HCT116 (cell line): Measurements from ENCODE around the gene OR10A7. TPM values are rescaled to one million over a fixed set of nuclear protein-coding genes. Genes with fewer than 3 reads are reported as not detected.

Source experiments
- ATAC-seq: fragments of 200-7000 bp; cut with Tn5 transposase; 2 replicates; pipeline ENCODE4 v1.9.1; 2020; ENCODE audit warnings: mild to moderate bottlenecking, moderate library complexity
- BruUV-seq: library from RNA; stranded (reverse); fragments of 400-500 nt; replicated peaks from 2 replicates; lab custom pipeline; 2021; lab: Mats Ljungman, UMichigan
- CTCF ChIA-PET: fragments of 300-600 bp; sonication (Branson Sonifier 250); formaldehyde crosslinking; loops from one replicate; lab custom pipeline; 2021; ENCODE audit warnings: antibody characterized with exemption; lab: Charles Lee
- POLR2A ChIA-PET: fragments of 300-600, 350-600 bp; sonication (Branson Sonifier 250); formaldehyde crosslinking; loops from one replicate; lab custom pipeline; 2021; ENCODE audit warnings: antibody characterized with exemption; lab: Charles Lee
- RAD21 ChIA-PET, 2 experiments: fragments of 300-600 bp; sonication (Branson Sonifier 250); formaldehyde crosslinking; loops; one replicate each; lab custom pipeline; 2023; ENCODE audit warnings: low total read pairs in 2 of 2; ENCODE audit not compliant: uncharacterized antibody in 2 of 2, unreplicated experiment in 2 of 2, low non-redundant PET in 1 of 2; lab: Charles Lee
- DNase-seq: peaks from one replicate; pipeline ENCODE4 v3.0.0-alpha.2; 2010; ENCODE audit warnings: low read depth, low spot score
- H2AFZ ChIP-seq: fragments of 200-600 bp; shearing (Covaris generic), sonication (generic); 2 replicates; pipeline ENCODE4 v1.6.1; 2017; ENCODE audit warnings: low read depth, mixed run types, mixed read lengths, antibody characterized with exemption, low read length; ENCODE audit not compliant: poor library complexity, severe bottlenecking
- H3K27ac ChIP-seq: 2 replicates; pipeline ENCODE4 v1.5.1; 2012; ENCODE audit warnings: low read depth, low read length
- H3K27me3 ChIP-seq: fragments of 200-600 bp; sonication (generic); 2 replicates; pipeline ENCODE4 v1.6.1; 2016; ENCODE audit warnings: mixed run types, low read length, mixed read lengths; ENCODE audit not compliant: insufficient read depth
- H3K36me3 ChIP-seq, 2 experiments: fragments of 200-500 bp in 1 of 2; fragments of 200-600 bp in 1 of 2; sonication (Bioruptor generic) in 1 of 2; sonication (generic) in 1 of 2; 2 replicates each; pipeline versions ENCODE4 v1.5.1 to v1.6.1; 2014 to 2016; ENCODE audit warnings: low read length in 2 of 2, inconsistent platforms in 1 of 2, mixed read lengths in 1 of 2, mixed run types in 1 of 2; ENCODE audit not compliant: insufficient read depth in 2 of 2, control insufficient read depth in 1 of 2
- H3K4me1 ChIP-seq, 2 experiments: fragments of 200-600 bp in 1 of 2; sonication (generic) in 1 of 2; 2 replicates each; pipeline versions ENCODE4 v1.5.1 to v1.6.1; 2012 to 2017; ENCODE audit warnings: low read length in 2 of 2, inconsistent platforms in 1 of 2, mild to moderate bottlenecking in 1 of 2, mixed read lengths in 1 of 2, mixed run types in 1 of 2, moderate library complexity in 1 of 2; ENCODE audit not compliant: insufficient read depth in 2 of 2, control insufficient read depth in 1 of 2
- H3K4me2 ChIP-seq: fragments of 200-600 bp; sonication (generic); 2 replicates; pipeline ENCODE4 v1.6.1; 2017; ENCODE audit warnings: mixed run types, low read length, mixed read lengths
- H3K4me3 ChIP-seq, 2 experiments: fragments of 200-600 bp in 1 of 2; sonication (generic) in 1 of 2; replicated peaks in 1 of 2; 2 replicates each; pipeline ENCODE4 v1.5.1; 2011 to 2016; ENCODE audit warnings: low read length in 2 of 2, control low read depth in 1 of 2, low read depth in 1 of 2, mild to moderate bottlenecking in 1 of 2, mixed read lengths in 1 of 2, mixed run types in 1 of 2
- H3K79me2 ChIP-seq: fragments of 200-600 bp; sonication (generic); 2 replicates; pipeline ENCODE4 v1.6.1; 2017; ENCODE audit warnings: mild to moderate bottlenecking, mixed run types, low read length, moderate library complexity, mixed read lengths; ENCODE audit not compliant: insufficient read depth
- H3K9ac ChIP-seq: fragments of 200-600 bp; sonication (generic); 2 replicates; pipeline ENCODE4 v1.6.1; 2016; ENCODE audit warnings: low read length, mixed read lengths
- H3K9me2 ChIP-seq: fragments of 200-600 bp; sonication (generic), shearing (Covaris generic); 2 replicates; pipeline ENCODE4 v1.6.1; 2017; ENCODE audit warnings: mixed run types, mild to moderate bottlenecking, moderate library complexity; ENCODE audit not compliant: insufficient read depth
- H3K9me3 ChIP-seq, 2 experiments: fragments of 200-500 bp in 1 of 2; fragments of 200-600 bp in 1 of 2; sonication (Bioruptor generic) in 1 of 2; sonication (generic) in 1 of 2; 2 replicates each; pipeline ENCODE4 v1.6.1; 2014 to 2017; ENCODE audit warnings: low read length in 2 of 2, mixed read lengths in 2 of 2, inconsistent platforms in 1 of 2, low read depth in 1 of 2, mild to moderate bottlenecking in 1 of 2, mixed run types in 1 of 2, moderate library complexity in 1 of 2; ENCODE audit not compliant: control insufficient read depth in 1 of 2, insufficient read depth in 1 of 2
- H4K20me1 ChIP-seq: fragments of 200-600 bp; sonication (generic), shearing (Covaris generic); 2 replicates; pipeline ENCODE4 v1.6.1; 2017; ENCODE audit warnings: mixed run types, mild to moderate bottlenecking, moderate library complexity; ENCODE audit not compliant: insufficient read depth
- CBX3 ChIP-seq: IDR thresholded peaks from 2 replicates; pipeline ENCODE4 v1.6.1; 2012; ENCODE audit warnings: low read depth
- CEBPB ChIP-seq: IDR thresholded peaks from 2 replicates; pipeline ENCODE4 v1.6.1; 2012; ENCODE audit warnings: low read depth
- EGR1 ChIP-seq: IDR thresholded peaks from 2 replicates; pipeline ENCODE4 v1.6.1; 2012; ENCODE audit warnings: low read depth
- EZH2 ChIP-seq: fragments of 200-600 bp; sonication (generic); IDR thresholded peaks from 2 replicates; pipeline ENCODE4 v1.6.1; 2017; ENCODE audit warnings: antibody characterized with exemption, mixed run types
- EZH2phosphoT487 ChIP-seq: fragments of 200-600 bp; IDR thresholded peaks from 2 replicates; pipeline ENCODE4 v1.6.1; 2018; ENCODE audit warnings: antibody characterized with exemption, borderline replicate concordance
- FOSL1 ChIP-seq: IDR thresholded peaks from 2 replicates; pipeline ENCODE4 v1.6.1; 2012; ENCODE audit warnings: low read depth
- JUND ChIP-seq: IDR thresholded peaks from 2 replicates; pipeline ENCODE4 v1.6.1; 2012
- POLR2A ChIP-seq: IDR thresholded peaks from 2 replicates; pipeline ENCODE4 v1.7.0; 2011; ENCODE audit warnings: borderline replicate concordance; ENCODE audit not compliant: insufficient read depth, insufficient read length; ENCODE audit errors: extremely low read depth
- SIN3A ChIP-seq: IDR thresholded peaks from 2 replicates; pipeline ENCODE4 v1.6.1; 2012; ENCODE audit warnings: low read depth
- ZFX ChIP-seq: fragments of 450-650 bp; IDR thresholded peaks from 2 replicates; pipeline ENCODE4 v1.6.1; 2017
- ZNF274 ChIP-seq: fragments of 200-500 bp; sonication (Bioruptor generic); IDR thresholded peaks from 2 replicates; pipeline ENCODE4 v1.6.1; 2014; ENCODE audit warnings: mild to moderate bottlenecking, low read depth, low read length, inconsistent platforms
- intact Hi-C: fragments of 100-400 bp; cut with micrococcal nuclease; formaldehyde crosslinking; loops from 2 replicates; pipeline ENCODE4 v1.10.0; 2022
- total RNA-seq: library from RNA; stranded (reverse); gene quantifications from one replicate; pipeline ENCODE4 v1.2.1, GENCODE V29; 2021; ENCODE audit not compliant: unreplicated experiment
- TF ChIP-seq, protein P1 (sequence below): IDR thresholded peaks from 2 replicates; pipeline ENCODE4 v1.6.1; 2011; ENCODE audit warnings: mild to moderate bottlenecking, low read length, moderate library complexity; ENCODE audit not compliant: insufficient replicate concordance; ENCODE audit errors: extremely low read depth
- TF ChIP-seq, protein P2 (sequence below), 3 experiments: fragments of 200-600 bp in 1 of 3; sonication (generic) in 1 of 3; IDR thresholded peaks in 2 of 3; conservative IDR thresholded peaks in 1 of 3; 2 replicates each; pipeline ENCODE4 v1.5.1; 2012 to 2017; ENCODE audit warnings: low read depth in 2 of 3, low read length in 2 of 3, antibody characterized with exemption in 1 of 3, borderline replicate concordance in 1 of 3, control low read depth in 1 of 3, mild to moderate bottlenecking in 1 of 3, mixed read lengths in 1 of 3, mixed run types in 1 of 3, moderate library complexity in 1 of 3; ENCODE audit not compliant: insufficient read depth in 1 of 3

The OR10A7 gene
- total RNA-seq, 1 experiment from 2014 or later: not detected

DNA sequence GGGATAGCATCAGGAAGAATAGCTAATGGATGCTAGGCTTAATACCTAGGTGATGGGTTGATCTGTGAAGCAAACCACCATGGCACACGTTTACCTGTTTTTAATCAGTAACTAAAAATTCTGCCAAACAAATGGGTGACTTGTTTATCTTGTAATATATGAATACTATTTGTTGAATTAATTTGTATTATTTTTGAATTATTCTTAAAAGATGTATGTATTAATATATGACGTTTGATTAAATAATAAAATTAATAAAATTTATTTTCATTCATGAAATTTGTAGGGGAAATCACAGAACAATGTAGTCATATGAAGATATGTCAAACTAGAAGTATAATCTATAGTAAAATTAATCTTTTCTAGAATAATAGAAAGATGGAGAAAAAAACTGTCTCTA lies 32.3 kb upstream of the OR10A7 start:
- no peak overlapping the region for H3K4me2 ChIP-seq
- ChIA-PET RAD21 (interaction anchor here in 1 of 2 experiments (1.2 kb wide), 1 partner anchor 431 kb away, joined by 4 read pairs; no protein-coding TSS in a partner anchor), CTCF (interaction anchor here (0.9 to 2.8 kb wide), 7 partner anchors 9 to 468 kb away, joined by 3 to 31 read pairs (median 5); no protein-coding TSS in a partner anchor), POLR2A (no interaction called here)
- no peaks in the 10 kb centered on the region for H3K4me1 ChIP-seq
- H3K4me3 ChIP-seq: no peak overlapping the region
- BruUV-seq: no TSS peak
- H3K9me3 ChIP-seq: no peaks in the 10 kb centered on the region
- no peaks in the 10 kb centered on the region for H3K9me2 ChIP-seq
- intact Hi-C loops: no loop called here
- H3K27ac ChIP-seq: no peak overlapping the region
- no peaks in the 10 kb centered on the region; the same call in 1 of the 2 replicates for H3K27me3 ChIP-seq
- no peak for DNase-seq
- no peak for ATAC-seq
- H4K20me1 ChIP-seq: no peaks in the 10 kb centered on the region
- H3K9ac ChIP-seq: no peak overlapping the region
- no peak overlapping the region for H2AFZ ChIP-seq
- no peaks in the 10 kb centered on the region for H3K79me2 ChIP-seq
- TF ChIP-seq POLR2A (no peak), FOSL1 (no peak), JUND (no peak), EZH2 (no peak), CEBPB (no peak), EZH2phosphoT487 (no peak), CBX3 (no peak), EGR1 (no peak), ZFX (no peak), SIN3A (no peak), ZNF274 (no peak)
- TF ChIP-seq, protein P1, sequence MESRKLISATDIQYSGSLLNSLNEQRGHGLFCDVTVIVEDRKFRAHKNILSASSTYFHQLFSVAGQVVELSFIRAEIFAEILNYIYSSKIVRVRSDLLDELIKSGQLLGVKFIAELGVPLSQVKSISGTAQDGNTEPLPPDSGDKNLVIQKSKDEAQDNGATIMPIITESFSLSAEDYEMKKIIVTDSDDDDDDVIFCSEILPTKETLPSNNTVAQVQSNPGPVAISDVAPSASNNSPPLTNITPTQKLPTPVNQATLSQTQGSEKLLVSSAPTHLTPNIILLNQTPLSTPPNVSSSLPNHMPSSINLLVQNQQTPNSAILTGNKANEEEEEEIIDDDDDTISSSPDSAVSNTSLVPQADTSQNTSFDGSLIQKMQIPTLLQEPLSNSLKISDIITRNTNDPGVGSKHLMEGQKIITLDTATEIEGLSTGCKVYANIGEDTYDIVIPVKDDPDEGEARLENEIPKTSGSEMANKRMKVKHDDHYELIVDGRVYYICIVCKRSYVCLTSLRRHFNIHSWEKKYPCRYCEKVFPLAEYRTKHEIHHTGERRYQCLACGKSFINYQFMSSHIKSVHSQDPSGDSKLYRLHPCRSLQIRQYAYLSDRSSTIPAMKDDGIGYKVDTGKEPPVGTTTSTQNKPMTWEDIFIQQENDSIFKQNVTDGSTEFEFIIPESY: no peak
- TF ChIP-seq, protein P2, sequence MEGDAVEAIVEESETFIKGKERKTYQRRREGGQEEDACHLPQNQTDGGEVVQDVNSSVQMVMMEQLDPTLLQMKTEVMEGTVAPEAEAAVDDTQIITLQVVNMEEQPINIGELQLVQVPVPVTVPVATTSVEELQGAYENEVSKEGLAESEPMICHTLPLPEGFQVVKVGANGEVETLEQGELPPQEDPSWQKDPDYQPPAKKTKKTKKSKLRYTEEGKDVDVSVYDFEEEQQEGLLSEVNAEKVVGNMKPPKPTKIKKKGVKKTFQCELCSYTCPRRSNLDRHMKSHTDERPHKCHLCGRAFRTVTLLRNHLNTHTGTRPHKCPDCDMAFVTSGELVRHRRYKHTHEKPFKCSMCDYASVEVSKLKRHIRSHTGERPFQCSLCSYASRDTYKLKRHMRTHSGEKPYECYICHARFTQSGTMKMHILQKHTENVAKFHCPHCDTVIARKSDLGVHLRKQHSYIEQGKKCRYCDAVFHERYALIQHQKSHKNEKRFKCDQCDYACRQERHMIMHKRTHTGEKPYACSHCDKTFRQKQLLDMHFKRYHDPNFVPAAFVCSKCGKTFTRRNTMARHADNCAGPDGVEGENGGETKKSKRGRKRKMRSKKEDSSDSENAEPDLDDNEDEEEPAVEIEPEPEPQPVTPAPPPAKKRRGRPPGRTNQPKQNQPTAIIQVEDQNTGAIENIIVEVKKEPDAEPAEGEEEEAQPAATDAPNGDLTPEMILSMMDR (IDR thresholded peaks at IDR 0.05 in 2 of 3, conservative IDR thresholded peaks at IDR 0.05 in 1 of 3; ENCODE audit: borderline replicate concordance in 1 of 3, insufficient read depth in 1 of 3, low read depth in 2 of 3, low read length in 2 of 3): no peak
- TF ChIP-seq, all 23 proteins: peak for 0
- H3K36me3 ChIP-seq: no peaks in the 10 kb centered on the region
